NCI-H146 treated with DMSO at 0.1 percent for 48 hours (cell line): ENCODE results near the gene USP12.

Experiments used
- DNase-seq: peaks from one replicate; lab custom pipeline; 2025; ENCODE audit not compliant: unreplicated experiment; lab: John Stamatoyannopoulos, UW

USP12 gene

GRCh38 chr13:27039171-27039701 lies 132.4 kb downstream of the USP12 start:
- no peak for DNase-seq

GRCh38 chr13:27038323-27038722 lies 133.3 kb downstream of the USP12 start:
- DNase-seq, result no peak

GRCh38 chr13:27037571-27037970 lies 134.0 kb downstream of the USP12 start:
- DNase-seq, result no peak

DNA sequence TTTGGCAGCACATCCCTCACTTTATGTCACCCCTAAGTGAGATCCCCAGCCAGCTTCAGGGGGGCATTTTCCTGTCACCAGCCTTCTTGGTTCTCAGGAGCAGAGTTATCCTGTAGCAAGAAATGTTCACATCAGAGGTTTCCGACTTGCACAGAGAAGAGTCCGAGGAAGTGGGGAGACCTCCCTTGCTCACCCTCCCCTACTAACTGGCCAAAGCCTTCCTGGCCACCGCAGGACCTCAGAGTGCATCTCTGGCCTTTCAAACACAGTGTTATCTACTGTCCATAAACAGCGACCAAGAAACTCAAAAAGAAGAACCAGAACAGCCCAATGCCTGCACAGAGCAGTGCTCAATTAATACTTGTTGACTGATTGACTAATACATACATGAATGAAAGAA lies 134.4 kb downstream of the USP12 start:
- no peak for DNase-seq

DNA sequence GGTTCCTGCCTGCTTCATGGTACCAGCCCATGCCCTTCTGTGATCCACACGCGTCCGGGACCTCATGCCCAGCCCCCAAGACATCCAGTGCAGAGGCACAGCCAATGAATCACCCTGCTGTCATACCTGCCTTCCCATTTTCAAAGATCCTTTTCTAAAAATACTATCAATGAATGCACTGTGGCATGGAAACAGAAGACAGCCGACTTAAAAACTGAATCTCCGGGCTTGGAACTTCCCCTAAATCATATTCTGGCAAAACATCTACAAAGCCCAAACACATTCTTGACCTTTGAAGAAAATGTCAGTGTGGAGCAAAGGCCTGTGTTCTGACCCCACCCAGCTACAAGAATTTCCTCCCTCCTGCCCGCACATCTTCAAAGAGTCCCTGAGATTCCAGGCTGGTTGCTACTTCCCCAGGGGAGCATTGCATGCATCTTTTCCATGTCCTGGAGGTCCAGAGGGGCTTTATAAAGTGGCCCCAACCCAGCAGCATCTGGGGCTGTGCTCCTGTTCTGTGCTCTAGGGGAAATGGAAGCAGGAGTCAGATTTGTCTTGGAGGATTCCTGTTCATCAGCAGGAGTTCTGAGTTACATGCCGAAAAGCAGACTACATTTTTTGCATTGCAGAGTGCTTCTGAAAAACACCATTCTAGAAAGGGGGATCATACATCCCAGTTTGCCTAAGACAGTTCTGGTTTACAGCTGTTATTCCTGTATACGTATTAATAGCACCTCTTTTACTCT lies 135.2 kb downstream of the USP12 start:
- no peak for DNase-seq

GRCh38 chr13:27035892-27036235 lies 135.7 kb downstream of the USP12 start:
- no peak for DNase-seq

GRCh38 chr13:27034678-27035111 lies 136.9 kb downstream of the USP12 start:
- DNase-seq, result no peak

DNA sequence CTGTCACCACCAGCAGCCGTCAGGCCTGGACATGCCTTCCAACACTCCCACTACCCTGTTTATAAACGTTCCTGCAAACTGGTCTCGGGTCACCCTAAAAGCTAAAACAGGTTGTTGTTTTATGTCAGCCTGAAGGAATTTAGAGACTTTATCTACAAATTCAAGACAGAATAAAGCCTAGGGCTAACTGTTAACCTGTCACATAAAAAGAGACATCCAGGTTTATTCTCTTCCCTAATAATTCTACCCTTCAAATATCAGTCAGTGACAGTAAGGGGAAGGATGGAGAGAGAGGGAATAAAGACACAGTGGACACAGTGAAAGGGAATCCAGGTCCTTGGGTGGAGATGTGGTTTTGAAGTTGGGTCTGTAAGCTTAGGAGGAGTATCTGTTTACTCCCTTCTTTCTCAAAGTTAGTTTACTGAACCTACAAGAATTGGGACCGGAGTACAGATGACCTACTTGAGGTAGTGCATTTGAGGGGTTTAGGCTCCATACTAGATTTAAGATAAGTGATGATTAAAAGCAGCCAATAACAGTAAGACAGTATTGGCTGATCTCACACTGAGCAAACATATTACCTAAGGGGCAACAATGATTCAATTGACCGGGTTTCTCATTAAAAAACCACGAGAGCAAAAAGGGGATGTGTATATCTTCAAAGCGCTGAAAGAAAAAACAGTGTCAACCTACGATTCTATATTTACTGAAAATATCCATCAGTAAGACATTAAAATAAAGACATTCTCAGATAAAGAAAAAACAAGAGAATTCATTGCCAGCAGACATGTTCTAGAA lies 142.7 kb downstream of the USP12 start:
- no peak for DNase-seq

GRCh38 chr13:27027086-27027667 lies 144.4 kb downstream of the USP12 start:
- no peak for DNase-seq

GRCh38 chr13:27026396-27026795 lies 145.2 kb downstream of the USP12 start:
- no peak for DNase-seq

- no peak for DNase-seq
These were observed 146.7 kb downstream of the USP12 start for GRCh38 chr13:27024776-27025492.

- DNase-seq, result no peak
These were observed 147.5 kb downstream of the USP12 start for GRCh38 chr13:27024074-27024461.

DNA sequence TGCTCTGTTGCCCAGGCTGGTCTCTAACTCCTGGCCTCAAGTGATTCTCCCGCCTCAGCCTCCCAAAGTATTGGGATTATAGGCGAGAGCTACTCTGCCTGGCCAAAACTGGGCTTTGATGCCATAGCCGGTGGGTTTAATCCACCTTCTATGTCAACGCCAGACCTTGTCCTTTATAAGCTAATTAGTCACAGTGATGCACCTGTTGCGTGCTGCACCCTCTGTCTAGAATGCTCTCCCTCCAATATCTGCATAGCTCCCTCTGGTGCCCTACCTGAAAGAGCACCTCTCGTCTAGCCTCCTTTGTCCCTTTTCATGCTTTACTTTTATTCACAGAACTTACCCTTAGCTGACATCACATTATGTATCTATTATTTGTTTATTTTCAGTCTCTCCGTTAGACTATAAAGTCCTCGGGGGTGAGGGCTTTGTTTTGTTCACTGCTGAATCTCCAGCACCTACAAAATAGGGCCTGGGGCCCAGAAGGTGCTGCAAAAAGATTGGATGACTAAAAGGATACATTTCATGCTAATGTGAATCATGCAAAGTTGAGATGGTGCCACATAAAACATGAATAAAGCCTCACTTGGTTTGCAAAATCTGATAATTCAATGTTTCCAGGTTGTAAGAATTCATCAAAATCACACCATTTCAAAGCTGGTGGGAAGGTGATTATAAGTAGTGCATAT lies 148.1 kb downstream of the USP12 start:
- no peak for DNase-seq

DNA sequence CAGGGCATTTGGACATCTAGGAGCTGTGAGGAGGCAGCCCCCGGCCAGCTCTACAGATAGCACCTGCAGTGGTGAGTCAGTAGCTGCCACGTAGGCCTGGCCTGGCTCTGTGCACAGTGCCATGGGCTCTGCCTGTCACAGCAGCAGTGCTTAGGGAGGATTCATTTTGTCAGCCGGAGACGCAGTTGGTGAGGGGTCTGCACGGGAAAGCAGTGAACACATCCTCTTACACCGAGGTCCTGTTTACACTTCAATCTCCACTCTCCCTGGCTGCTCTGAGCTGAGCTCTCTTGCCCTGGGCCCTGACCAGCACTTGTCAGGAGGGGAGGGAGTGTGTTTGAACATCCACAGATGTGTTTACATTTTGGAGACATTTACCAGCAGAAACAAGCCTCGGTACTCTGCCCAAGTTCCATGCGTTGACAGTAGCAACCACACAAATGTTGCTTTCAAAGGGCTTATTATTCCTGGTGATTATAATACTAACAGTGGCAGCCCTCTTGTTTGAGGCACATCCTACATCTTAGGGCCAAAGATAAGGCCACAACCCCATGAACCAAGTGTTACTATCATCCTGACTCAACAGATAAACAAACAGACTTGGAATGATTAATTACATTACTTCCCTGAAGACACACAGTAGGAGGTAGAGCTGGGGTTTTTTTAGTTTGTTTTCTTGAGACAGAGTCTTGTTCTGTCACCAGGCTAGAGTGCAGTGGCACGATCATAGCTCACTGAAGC lies 148.9 kb downstream of the USP12 start:
- DNase-seq, result peak; percentile 44

DNA sequence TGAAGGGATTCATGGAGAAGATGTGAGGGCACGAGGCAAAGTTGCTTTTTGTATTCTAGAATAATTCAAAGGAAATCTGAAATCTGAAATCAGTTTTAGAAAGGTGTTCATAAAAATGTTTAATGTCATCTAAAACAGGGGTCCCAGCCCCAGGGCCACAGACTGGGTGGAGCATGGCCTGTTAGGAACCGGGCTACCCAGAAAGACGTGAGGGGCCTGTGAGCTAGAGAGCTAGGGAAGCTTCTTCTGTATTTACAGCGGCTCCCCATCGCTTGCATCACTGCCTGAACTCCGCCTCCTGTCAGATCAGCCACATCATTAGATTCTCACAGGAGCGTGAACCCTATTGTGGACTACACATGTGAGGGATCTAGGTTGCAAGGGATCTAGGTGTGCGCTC lies 151.2 kb downstream of the USP12 start:
- DNase-seq, result no peak

- no peak for DNase-seq
These were observed 152.7 kb downstream of the USP12 start for GRCh38 chr13:27018882-27019281.

- DNase-seq, result no peak
These were observed 153.2 kb downstream of the USP12 start for GRCh38 chr13:27018344-27018861.

GRCh38 chr13:27016875-27017274 lies 154.7 kb downstream of the USP12 start:
- DNase-seq, result no peak
